HG03432 (cell line): Measurements from ENCODE around the gene TGFBR1.
"Not testable (repeated sequence)": the region's sequence is repeated elsewhere in the genome, so short reads cannot be mapped to it uniquely, and the experiment has no call there.

Source experiments
- ATAC-seq: cut with Tn5 transposase; IDR thresholded peaks from one replicate; pipeline ENCODE4 v1.9.1; 2021; ENCODE audit warnings: mild to moderate bottlenecking, moderate library complexity; ENCODE audit not compliant: unreplicated experiment

The TGFBR1 gene

GRCh38 chr9:99184475-99185347, 79.8 kb downstream of the TGFBR1 start:
- peak; percentile 56 for ATAC-seq

GRCh38 chr9:99185348-99185632, 80.4 kb downstream of the TGFBR1 start:
- no peak for ATAC-seq

GRCh38 chr9:99185934-99186333, 81.0 kb downstream of the TGFBR1 start:
- ATAC-seq: no peak

GRCh38 chr9:99187311-99187710, 82.4 kb downstream of the TGFBR1 start:
- ATAC-seq: no peak

- ATAC-seq: no peak
Observed at GRCh38 chr9:99189186-99189585, 84.3 kb downstream of the TGFBR1 start.

- no peak for ATAC-seq
Observed at GRCh38 chr9:99189887-99190596, 85.1 kb downstream of the TGFBR1 start.

GRCh38 chr9:99190597-99191283, 85.8 kb downstream of the TGFBR1 start:
- no peak for ATAC-seq

- ATAC-seq: no peak
Observed at GRCh38 chr9:99192786-99193465, 88.0 kb downstream of the TGFBR1 start.

- ATAC-seq: no peak
Observed at GRCh38 chr9:99193466-99193821, 88.5 kb downstream of the TGFBR1 start.

- not testable (repeated sequence) for ATAC-seq
Observed at GRCh38 chr9:99196484-99196883, 91.6 kb downstream of the TGFBR1 start.

GRCh38 chr9:99197124-99197630, 92.3 kb downstream of the TGFBR1 start:
- no peak for ATAC-seq

- ATAC-seq: no peak
Observed at GRCh38 chr9:99197987-99198386, 93.1 kb downstream of the TGFBR1 start.

- no peak for ATAC-seq
Observed at GRCh38 chr9:99199938-99200539, 95.1 kb downstream of the TGFBR1 start.

GRCh38 chr9:99201603-99202002, 96.7 kb downstream of the TGFBR1 start:
- no peak for ATAC-seq
